Measurements from ENCODE around the gene PKM. TPM values are rescaled to one million over a fixed set of nuclear protein-coding genes. Genes with fewer than 3 reads are reported as not detected.
A peak's percentile ranks its signal among the peaks of the same experiment; 100 is the strongest.

Gene PKM
- polyA plus RNA-seq, 3 donors from 2014 or later, result 181 to 233 (median 224) TPM

- H3K27ac Mint-ChIP-seq, result peak overlapping the region; percentile 81 to 93 (median 90)
- peaks cover 50 to 62% of the 10 kb centered on the region in 2 donors for H3K4me1 Mint-ChIP-seq
- H3K36me3 Mint-ChIP-seq, result peaks cover 0 to under 1% (median 0%) of the 10 kb centered on the region in 3 donors
Observed at GRCh38 chr15:72229076-72229946, 1.7 kb downstream of the PKM start.

GRCh38 chr15:72227720-72228119, 3.3 kb downstream of the PKM start:
- Mint-ChIP-seq H3K27me3 (ENCODE audit: low read depth in 3 of 3) (peaks cover 4 to 25% (median 14%) of the 10 kb centered on the region in 3 donors), H3K9me3 (no peaks in the 10 kb centered on the region), H3K4me3 (peak overlapping the region; percentile 60 to 92 (median 91)), H3K36me3 (peaks cover 0 to 4% (median 0%) of the 10 kb centered on the region in 3 donors), H3K4me1 (peaks cover 51 to 74% of the 10 kb centered on the region in 2 donors), H3K27ac (peak overlapping the region; percentile 67 to 92 (median 86))
- peak in 1 of 3 donors; percentile 7 for DNase-seq

More at GRCh38 chr15:72229076-72229946, 1.7 kb downstream of the PKM start:
- Mint-ChIP-seq H3K9me3 (no peaks in the 10 kb centered on the region), H3K27me3 (ENCODE audit: low read depth in 3 of 3) (peaks cover 4 to 25% (median 14%) of the 10 kb centered on the region in 3 donors), H3K4me3 (peak overlapping the region; percentile 90 to 92 (median 91))
- peak in 2 of 3 donors; percentile 10 to 14 for DNase-seq

GRCh38 chr15:72227192-72227586, 3.8 kb downstream of the PKM start:
- H3K4me3 Mint-ChIP-seq, result peak overlapping the region in 2 of 5 donors; percentile 74 to 82
- H3K27ac Mint-ChIP-seq, result peak overlapping the region in 4 of 6 donors; percentile 71 to 96 (median 84)
- peaks cover 50 to 73% of the 10 kb centered on the region in 2 donors for H3K4me1 Mint-ChIP-seq
- H3K27me3 Mint-ChIP-seq (ENCODE audit: low read depth in 3 of 3), result peaks cover 4 to 24% (median 14%) of the 10 kb centered on the region in 3 donors
- DNase-seq, result no peak
- H3K36me3 Mint-ChIP-seq, result peaks cover 0 to 4% (median 0%) of the 10 kb centered on the region in 3 donors
- no peaks in the 10 kb centered on the region for H3K9me3 Mint-ChIP-seq

- Mint-ChIP-seq H3K36me3 (peaks cover 4 to 8% (median 6%) of the 10 kb centered on the region in 3 donors), H3K4me3 (no peak overlapping the region), H3K4me1 (peaks cover 30 to 48% of the 10 kb centered on the region in 2 donors), H3K9me3 (no peaks in the 10 kb centered on the region), H3K27me3 (ENCODE audit: low read depth in 3 of 3) (peaks cover 0 to 5% (median 0%) of the 10 kb centered on the region in 3 donors), H3K27ac (no peak overlapping the region)
- DNase-seq, result no peak
Observed at GRCh38 chr15:72223278-72223677, 7.7 kb downstream of the PKM start.

- H3K4me1 Mint-ChIP-seq, result peaks cover 23 to 39% of the 10 kb centered on the region in 2 donors
- no peak overlapping the region for H3K4me3 Mint-ChIP-seq
- peak overlapping the region in 2 of 6 donors; percentile 31 to 42 for H3K27ac Mint-ChIP-seq
- DNase-seq, result no peak
- H3K9me3 Mint-ChIP-seq, result no peaks in the 10 kb centered on the region
- H3K36me3 Mint-ChIP-seq, result peaks cover 7 to 14% (median 9%) of the 10 kb centered on the region in 3 donors
- H3K27me3 Mint-ChIP-seq (ENCODE audit: low read depth in 3 of 3), result no peaks in the 10 kb centered on the region
Observed at GRCh38 chr15:72222393-72222792, 8.6 kb downstream of the PKM start.

GRCh38 chr15:72220687-72221086, 10.3 kb downstream of the PKM start:
- no peak for DNase-seq
- peaks cover 9 to 24% of the 10 kb centered on the region in 2 donors for H3K4me1 Mint-ChIP-seq

GRCh38 chr15:72217216-72217615, 13.8 kb downstream of the PKM start:
- Mint-ChIP-seq H3K9me3 (no peaks in the 10 kb centered on the region), H3K4me3 (no peak overlapping the region), H3K4me1 (peaks cover 3 to 5% of the 10 kb centered on the region in 2 donors), H3K36me3 (peaks cover 23 to 26% (median 23%) of the 10 kb centered on the region in 3 donors), H3K27me3 (ENCODE audit: low read depth in 3 of 3) (no peaks in the 10 kb centered on the region), H3K27ac (peak overlapping the region in 2 of 6 donors; percentile 5 to 62)
- DNase-seq, result no peak

More at GRCh38 chr15:72220687-72221086, 10.3 kb downstream of the PKM start:
- no peak overlapping the region for H3K4me3 Mint-ChIP-seq
- H3K9me3 Mint-ChIP-seq, result no peaks in the 10 kb centered on the region
- peak overlapping the region in 2 of 6 donors; percentile 22 to 71 for H3K27ac Mint-ChIP-seq
- H3K36me3 Mint-ChIP-seq, result peaks cover 11 to 17% (median 14%) of the 10 kb centered on the region in 3 donors
- H3K27me3 Mint-ChIP-seq (ENCODE audit: low read depth in 3 of 3), result no peaks in the 10 kb centered on the region

GRCh38 chr15:72216079-72216478, 14.9 kb downstream of the PKM start:
- no peaks in the 10 kb centered on the region for H3K9me3 Mint-ChIP-seq
- H3K4me3 Mint-ChIP-seq, result no peak overlapping the region
- peaks cover 23 to 26% (median 23%) of the 10 kb centered on the region in 3 donors for H3K36me3 Mint-ChIP-seq
- no peaks in the 10 kb centered on the region for H3K27me3 Mint-ChIP-seq (ENCODE audit: low read depth in 3 of 3)
- DNase-seq, result no peak
- H3K4me1 Mint-ChIP-seq, result peaks cover 0 to 1% of the 10 kb centered on the region in 2 donors
- no peak overlapping the region for H3K27ac Mint-ChIP-seq

GRCh38 chr15:72207558-72208085, 23.4 kb downstream of the PKM start:
- Mint-ChIP-seq H3K36me3 (peaks cover 21 to 56% (median 33%) of the 10 kb centered on the region in 3 donors), H3K4me3 (no peak overlapping the region), H3K27me3 (ENCODE audit: low read depth in 3 of 3) (peaks cover 0 to 2% (median 0%) of the 10 kb centered on the region in 3 donors), H3K4me1 (no peaks in the 10 kb centered on the region), H3K9me3 (no peaks in the 10 kb centered on the region), H3K27ac (no peak overlapping the region)
- DNase-seq, result no peak

GRCh38 chr15:72206677-72207000, 24.4 kb downstream of the PKM start:
- Mint-ChIP-seq H3K4me1 (no peaks in the 10 kb centered on the region), H3K4me3 (no peak overlapping the region), H3K36me3 (peaks cover 21 to 56% (median 33%) of the 10 kb centered on the region in 3 donors), H3K9me3 (no peaks in the 10 kb centered on the region), H3K27me3 (ENCODE audit: low read depth in 3 of 3) (peaks cover 0 to 2% (median 0%) of the 10 kb centered on the region in 3 donors), H3K27ac (no peak overlapping the region)
- DNase-seq, result no peak

- H3K4me3 Mint-ChIP-seq, result no peak overlapping the region
- no peaks in the 10 kb centered on the region for H3K9me3 Mint-ChIP-seq
- peaks cover 0 to 2% (median 0%) of the 10 kb centered on the region in 3 donors for H3K27me3 Mint-ChIP-seq (ENCODE audit: low read depth in 3 of 3)
- no peak for DNase-seq
- H3K27ac Mint-ChIP-seq, result peak overlapping the region in 1 of 6 donors; percentile 11
- no peaks in the 10 kb centered on the region for H3K4me1 Mint-ChIP-seq
- peaks cover 21 to 56% (median 33%) of the 10 kb centered on the region in 3 donors for H3K36me3 Mint-ChIP-seq
Observed at GRCh38 chr15:72205896-72206676, 24.9 kb downstream of the PKM start.

- Mint-ChIP-seq H3K36me3 (peaks cover 16 to 57% (median 28%) of the 10 kb centered on the region in 3 donors), H3K9me3 (no peaks in the 10 kb centered on the region), H3K27me3 (ENCODE audit: low read depth in 3 of 3) (peaks cover 0 to 2% (median 0%) of the 10 kb centered on the region in 3 donors), H3K4me3 (no peak overlapping the region), H3K4me1 (no peaks in the 10 kb centered on the region), H3K27ac (no peak overlapping the region)
- DNase-seq, result no peak
Observed at GRCh38 chr15:72205273-72205672, 25.7 kb downstream of the PKM start.

- no peak overlapping the region for H3K4me3 Mint-ChIP-seq
- peaks cover 0 to 2% (median 0%) of the 10 kb centered on the region in 3 donors for H3K27me3 Mint-ChIP-seq (ENCODE audit: low read depth in 3 of 3)
- H3K36me3 Mint-ChIP-seq, result peaks cover 17 to 53% (median 20%) of the 10 kb centered on the region in 3 donors
- peak overlapping the region in 1 of 6 donors; percentile 56 for H3K27ac Mint-ChIP-seq
- H3K4me1 Mint-ChIP-seq, result no peaks in the 10 kb centered on the region
- no peaks in the 10 kb centered on the region for H3K9me3 Mint-ChIP-seq
- no peak for DNase-seq
Observed at GRCh38 chr15:72203507-72203837, 27.5 kb downstream of the PKM start.

Data from immature natural killer cell (primary cell).